Caco-2 (cell line): ENCODE measurements around the gene PACSIN2. TPM values are rescaled to one million over a fixed set of nuclear protein-coding genes. Genes with fewer than 3 reads are reported as not detected.

ENCODE experiments used
- BruUV-seq: library from RNA; stranded (reverse); fragments of 400-500 nt; replicated peaks from 2 replicates; lab custom pipeline; 2021; lab: Mats Ljungman, UMichigan
- CTCF ChIA-PET: fragments of 300-600 bp; sonication (Branson Sonifier 250); formaldehyde crosslinking; loops from one replicate; lab custom pipeline; 2022; ENCODE audit warnings: antibody characterized with exemption; lab: Charles Lee
- POLR2A ChIA-PET: fragments of 300-600 bp; sonication (Branson Sonifier 250); formaldehyde crosslinking; loops from one replicate; lab custom pipeline; 2022; ENCODE audit warnings: antibody characterized with exemption; lab: Charles Lee
- DNase-seq, 2 experiments: peaks; one replicate each; pipeline versions ENCODE4 v3.0.0 to v3.0.0-alpha.2; 2020 to 2022
- H3K27me3 ChIP-seq: replicated peaks from 2 replicates; pipeline ENCODE4 v1.6.0; 2011; ENCODE audit warnings: low read length; ENCODE audit not compliant: control insufficient read depth, insufficient read depth
- H3K36me3 ChIP-seq: 2 replicates; pipeline ENCODE4 v1.5.1; 2011; ENCODE audit warnings: low read length; ENCODE audit not compliant: control insufficient read depth, insufficient read depth
- H3K4me1 ChIP-seq: fragments of 250-450 bp; sonication (Bioruptor Pico); 2 replicates; pipeline ENCODE4 v1.5.1; 2020; ENCODE audit warnings: mild to moderate bottlenecking
- H3K4me3 ChIP-seq: 2 replicates; pipeline ENCODE4 v1.5.1; 2011; ENCODE audit warnings: low read depth, mild to moderate bottlenecking, control low read depth, low read length
- H3K9me3 ChIP-seq: fragments of 250-450 bp; sonication (Bioruptor Pico); 2 replicates; pipeline ENCODE4 v1.5.1; 2020; ENCODE audit warnings: mild to moderate bottlenecking, moderate library complexity
- H3K27ac Mint-ChIP-seq: one replicate; pipeline ENCODE4 v1.8.0; 2022; ENCODE audit warnings: mixed read lengths; ENCODE audit not compliant: unreplicated experiment
- H3K27me3 Mint-ChIP-seq: one replicate; pipeline ENCODE4 v1.8.0; 2022; ENCODE audit warnings: mixed read lengths; ENCODE audit not compliant: insufficient read depth, unreplicated experiment
- H3K36me3 Mint-ChIP-seq: one replicate; pipeline ENCODE4 v1.8.0; 2022; ENCODE audit warnings: mild to moderate bottlenecking, mixed read lengths; ENCODE audit not compliant: insufficient read depth, unreplicated experiment
- H3K4me1 Mint-ChIP-seq: one replicate; pipeline ENCODE4 v1.8.0; 2022; ENCODE audit warnings: low read depth, mixed read lengths; ENCODE audit not compliant: unreplicated experiment
- H3K4me3 Mint-ChIP-seq: one replicate; pipeline ENCODE4 v1.8.0; 2022; ENCODE audit warnings: mild to moderate bottlenecking, moderate library complexity, mixed read lengths; ENCODE audit not compliant: unreplicated experiment
- H3K9me3 Mint-ChIP-seq: one replicate; pipeline ENCODE4 v1.8.0; 2022; ENCODE audit warnings: mixed read lengths; ENCODE audit not compliant: unreplicated experiment
- intact Hi-C: fragments of 100-400 bp; cut with micrococcal nuclease; formaldehyde crosslinking; loops from one replicate; pipeline ENCODE4 v1.10.0; 2022; ENCODE audit not compliant: unreplicated experiment
- total RNA-seq: library from RNA; stranded (reverse); gene quantifications from 2 replicates; pipeline ENCODE4 v1.2.3, GENCODE V29; 2022
- TF ChIP-seq, protein P1 (sequence below), 2 experiments: fragments of 200-600 bp in 1 of 2; IDR thresholded peaks; 1 replicate in 1 of 2; 2 replicates in 1 of 2; pipeline versions ENCODE4 v1.5.1 to v1.8.0; 2011 to 2022; ENCODE audit warnings: antibody characterized with exemption in 1 of 2, control low read depth in 1 of 2, inconsistent platforms in 1 of 2, low read depth in 1 of 2, low read length in 1 of 2, mild to moderate bottlenecking in 1 of 2, moderate library complexity in 1 of 2; ENCODE audit not compliant: insufficient read depth in 1 of 2, severe bottlenecking in 1 of 2, unreplicated experiment in 1 of 2

Gene PACSIN2
- total RNA-seq, 1 experiment from 2014 or later = 122 TPM

DNA sequence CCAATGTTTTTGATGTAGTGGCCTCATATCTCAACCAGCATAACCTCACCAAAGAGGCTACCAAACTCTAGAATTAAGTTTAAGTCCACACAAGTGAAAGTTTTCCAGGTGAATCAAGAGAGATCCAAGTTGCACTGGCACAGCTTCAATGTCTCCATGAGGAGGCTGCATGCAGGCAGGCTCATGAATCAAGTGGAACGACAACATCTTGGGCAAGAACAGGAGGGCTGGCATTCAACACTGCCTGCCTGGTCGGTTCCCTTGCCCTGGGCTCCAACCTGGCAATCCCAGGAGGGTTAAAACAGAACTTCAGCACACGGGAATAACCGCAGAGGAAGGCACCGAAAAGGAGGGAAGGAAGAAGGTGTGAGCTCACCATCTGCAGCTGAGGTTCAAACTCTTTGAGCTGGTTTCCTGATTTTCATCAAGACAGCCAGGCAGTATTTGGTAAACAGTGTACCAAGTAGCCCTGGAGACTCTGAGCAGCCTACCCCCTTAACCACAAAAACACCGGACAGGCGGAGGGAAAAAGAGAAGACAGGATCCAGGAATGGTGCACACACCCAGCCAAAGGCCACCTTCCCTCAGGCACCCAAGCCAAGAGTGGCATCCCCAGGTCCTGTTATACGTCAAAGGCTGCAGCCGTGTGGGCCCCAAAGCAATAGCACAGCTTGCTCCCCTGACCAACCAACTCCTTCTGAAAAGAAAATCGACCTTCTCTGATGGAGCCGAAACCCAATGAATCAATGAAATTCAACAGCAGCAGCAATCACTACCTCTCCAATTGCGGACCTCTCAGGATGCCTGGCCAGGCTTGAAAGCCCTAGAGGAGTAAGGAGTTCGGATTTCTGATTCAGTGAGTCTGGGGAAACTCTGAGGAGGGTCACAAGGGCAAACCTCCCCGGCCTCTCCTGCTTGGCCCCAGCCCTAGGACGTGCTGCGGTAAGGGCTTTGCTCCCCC is 1.3 kb downstream of the PACSIN2 start:
- Histone ChIP-seq H3K4me3 (peak overlapping the region; percentile 83), H3K9me3 (no peaks in the 10 kb centered on the region), H3K36me3 (no peaks in the 10 kb centered on the region; the same call in 1 of the 2 replicates), H3K27me3 (no peaks in the 10 kb centered on the region), H3K4me1 (peaks cover 54% of the 10 kb centered on the region)
- Mint-ChIP-seq H3K4me3 (peak overlapping the region; percentile 95), H3K36me3 (peaks cover 46% of the 10 kb centered on the region), H3K4me1 (peaks cover 24% of the 10 kb centered on the region), H3K27ac (peak overlapping the region; percentile 96), H3K27me3 (no peaks in the 10 kb centered on the region), H3K9me3 (no peaks in the 10 kb centered on the region)
- no peak for DNase-seq
- POLR2A ChIA-PET = interaction anchor here (0.6 to 3.1 kb wide), 4 partner anchors 9 to 359 kb away, joined by 3 to 48 read pairs (median 20); no protein-coding TSS in a partner anchor
- TSS peak; percentile 31 for BruUV-seq
- TF ChIP-seq, protein P1, sequence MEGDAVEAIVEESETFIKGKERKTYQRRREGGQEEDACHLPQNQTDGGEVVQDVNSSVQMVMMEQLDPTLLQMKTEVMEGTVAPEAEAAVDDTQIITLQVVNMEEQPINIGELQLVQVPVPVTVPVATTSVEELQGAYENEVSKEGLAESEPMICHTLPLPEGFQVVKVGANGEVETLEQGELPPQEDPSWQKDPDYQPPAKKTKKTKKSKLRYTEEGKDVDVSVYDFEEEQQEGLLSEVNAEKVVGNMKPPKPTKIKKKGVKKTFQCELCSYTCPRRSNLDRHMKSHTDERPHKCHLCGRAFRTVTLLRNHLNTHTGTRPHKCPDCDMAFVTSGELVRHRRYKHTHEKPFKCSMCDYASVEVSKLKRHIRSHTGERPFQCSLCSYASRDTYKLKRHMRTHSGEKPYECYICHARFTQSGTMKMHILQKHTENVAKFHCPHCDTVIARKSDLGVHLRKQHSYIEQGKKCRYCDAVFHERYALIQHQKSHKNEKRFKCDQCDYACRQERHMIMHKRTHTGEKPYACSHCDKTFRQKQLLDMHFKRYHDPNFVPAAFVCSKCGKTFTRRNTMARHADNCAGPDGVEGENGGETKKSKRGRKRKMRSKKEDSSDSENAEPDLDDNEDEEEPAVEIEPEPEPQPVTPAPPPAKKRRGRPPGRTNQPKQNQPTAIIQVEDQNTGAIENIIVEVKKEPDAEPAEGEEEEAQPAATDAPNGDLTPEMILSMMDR (IDR thresholded peaks at IDR 0.05; ENCODE audit: insufficient read depth in 1 of 2, low read depth in 1 of 2, low read length in 1 of 2, severe bottlenecking in 1 of 2, unreplicated experiment in 1 of 2) = no peak
- intact Hi-C loops = loop anchor here (10.0 kb wide), 1 partner anchor 59 kb away; no protein-coding TSS in a partner anchor
- CTCF ChIA-PET = interaction anchor here (1.5 kb wide), 1 partner anchor 146 kb away, joined by 9 read pairs; no protein-coding TSS in a partner anchor

DNA sequence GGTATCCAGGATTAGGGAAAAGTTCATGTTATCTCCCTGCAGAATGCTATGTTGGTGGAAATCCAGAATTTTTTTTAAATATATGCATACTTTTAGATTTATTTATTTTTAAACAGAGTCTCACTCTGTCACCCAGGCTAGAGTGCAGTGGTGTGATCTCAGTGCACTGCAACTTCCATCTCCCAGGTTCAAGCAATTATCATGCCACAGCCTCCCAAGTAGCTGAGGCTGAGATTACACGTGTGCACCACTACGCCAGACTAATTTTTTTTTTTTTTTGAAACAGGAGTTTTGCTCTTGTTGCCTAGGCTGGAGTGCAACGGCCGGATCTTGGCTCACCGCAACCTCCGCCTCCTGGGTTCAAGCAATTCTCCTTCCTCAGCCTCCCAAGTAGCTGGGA is 2.6 kb downstream of the PACSIN2 start:
- H3K9me3 ChIP-seq = no peaks in the 10 kb centered on the region
- no peaks in the 10 kb centered on the region for H3K27me3 Mint-ChIP-seq
- no peak for DNase-seq
- no TSS peak for BruUV-seq
- peak overlapping the region; percentile 96 for H3K27ac Mint-ChIP-seq
- H3K9me3 Mint-ChIP-seq = no peaks in the 10 kb centered on the region
- H3K4me3 ChIP-seq = no peak overlapping the region
- H3K36me3 Mint-ChIP-seq = peaks cover 47% of the 10 kb centered on the region
- TF ChIP-seq, protein P1 (IDR thresholded peaks at IDR 0.05; ENCODE audit: insufficient read depth in 1 of 2, low read depth in 1 of 2, low read length in 1 of 2, severe bottlenecking in 1 of 2, unreplicated experiment in 1 of 2) = no peak
- peaks cover 52% of the 10 kb centered on the region for H3K4me1 ChIP-seq
- ChIA-PET CTCF (no interaction called here), POLR2A (no interaction called here)
- peaks cover 16% of the 10 kb centered on the region for H3K4me1 Mint-ChIP-seq
- no peak overlapping the region for H3K4me3 Mint-ChIP-seq
- no peaks in the 10 kb centered on the region; the same call in 1 of the 2 replicates for H3K36me3 ChIP-seq
- H3K27me3 ChIP-seq = no peaks in the 10 kb centered on the region
- intact Hi-C loops = loop anchor here (10.0 kb wide), 1 partner anchor 58 kb away; no protein-coding TSS in a partner anchor

DNA sequence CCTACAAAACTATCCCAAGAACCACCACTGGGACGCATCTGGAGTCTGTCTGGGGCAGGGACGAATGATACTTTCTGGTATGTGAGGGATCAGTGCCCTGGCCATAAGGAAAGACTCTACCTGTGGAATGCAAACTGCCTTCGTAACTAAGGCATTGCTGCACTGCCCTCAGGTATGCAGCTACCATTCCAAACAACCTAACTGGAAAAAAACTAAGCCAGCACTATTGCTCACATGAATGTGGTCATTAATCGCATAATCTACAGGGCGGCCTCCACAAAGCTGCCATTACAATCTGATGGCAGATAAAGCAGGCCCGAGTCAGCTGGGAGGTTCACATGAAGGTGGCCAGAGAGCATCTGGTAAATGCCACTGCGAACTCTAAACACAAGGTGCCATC is 3.9 kb downstream of the PACSIN2 start:
- Mint-ChIP-seq H3K27ac (peak overlapping the region; percentile 76), H3K4me1 (peaks cover 23% of the 10 kb centered on the region), H3K4me3 (peak overlapping the region; percentile 48), H3K9me3 (no peaks in the 10 kb centered on the region), H3K27me3 (no peaks in the 10 kb centered on the region), H3K36me3 (peaks cover 52% of the 10 kb centered on the region)
- CTCF ChIA-PET = interaction anchor here (0.7 to 1.1 kb wide), 2 partner anchors 52 to 143 kb away, joined by 3 to 5 read pairs; no protein-coding TSS in a partner anchor
- Histone ChIP-seq H3K9me3 (no peaks in the 10 kb centered on the region), H3K4me1 (peaks cover 64% of the 10 kb centered on the region), H3K4me3 (no peak overlapping the region), H3K36me3 (no peaks in the 10 kb centered on the region; the same call in 1 of the 2 replicates), H3K27me3 (no peaks in the 10 kb centered on the region)
- peak; percentile 81 to 83 for DNase-seq
- TF ChIP-seq, protein P1 (IDR thresholded peaks at IDR 0.05; ENCODE audit: insufficient read depth in 1 of 2, low read depth in 1 of 2, low read length in 1 of 2, severe bottlenecking in 1 of 2, unreplicated experiment in 1 of 2) = peak in 1 of 2 experiments; percentile 13
- intact Hi-C loops = loop anchor here (1.0 to 10.0 kb wide), 3 partner anchors 9 to 56 kb away; no protein-coding TSS in a partner anchor
- BruUV-seq = TSS peak; percentile 3
- POLR2A ChIA-PET = interaction anchor here (0.6 to 1.6 kb wide), 3 partner anchors 16 to 79 kb away, joined by 3 to 28 read pairs (median 6); no protein-coding TSS in a partner anchor
